ENCODE measurements around the gene PLAGL1. TPM values are rescaled to one million over a fixed set of nuclear protein-coding genes. Genes with fewer than 3 reads are reported as not detected.

PLAGL1 gene
- total and polyA plus RNA-seq, 2 of the 8 experiments (the other 6 are each of a cell fraction or from before 2014, with no cell fraction given): 0.94 to 1.1 TPM

GRCh38 chr6:143973097-143973966 lies 34.7 kb downstream of the PLAGL1 start (continued):
- TF ChIP-seq SIN3A (conservative IDR thresholded peaks at IDR 0.05 in 1 of 2, IDR thresholded peaks at IDR 0.05 in 1 of 2; ENCODE audit: low read depth in 1 of 2, low read length in 2 of 2) (peak; percentile 81 to 90; a peak in 2 of 4 replicates), SP1 (IDR thresholded peaks at IDR 0.05; ENCODE audit: low read depth, low read length) (peak; percentile 84), YY1 (IDR thresholded peaks at IDR 0.05; ENCODE audit: low read depth, low read length) (peak; percentile 64), POLR2AphosphoS5 (IDR thresholded peaks at IDR 0.05; ENCODE audit: low read depth, low read length) (0 out of 2 replicates have a peak, but pooled peaks have one; percentile 25), TCF12 (IDR thresholded peaks at IDR 0.05; ENCODE audit: low read depth, low read length) (peak; percentile 87; the same call in 1 of the 2 replicates), BCL11A (IDR thresholded peaks at IDR 0.05; ENCODE audit: low read depth in 2 of 2, low read length in 2 of 2) (peak; percentile 16 to 72), TEAD4 (IDR thresholded peaks at IDR 0.05; ENCODE audit: low read depth, low read length) (peak; percentile 89), NANOG (IDR thresholded peaks at IDR 0.05; ENCODE audit: insufficient read depth, low read depth, low read length, poor library complexity, severe bottlenecking) (peak; percentile 93), TAF7 (optimal IDR thresholded peaks at IDR 0.05; ENCODE audit: borderline replicate concordance, low read depth, low read length) (peak; percentile 16), CTBP2 (IDR thresholded peaks at IDR 0.05; ENCODE audit: borderline replicate concordance, insufficient read depth, insufficient read length, low read length) (peak; percentile 97), BRCA1 (IDR thresholded peaks at IDR 0.05; ENCODE audit: low read depth, low read length) (no peak), GABPA (IDR thresholded peaks at IDR 0.05; ENCODE audit: borderline replicate concordance, insufficient read depth, low read length) (peak; percentile 15; the same call in 1 of the 2 replicates)
